HEK293 (cell line): Measurements from ENCODE around the gene SLC22A17.

Experiments
- GLIS1 ChIP-seq: fragments of 450-650 bp; formaldehyde crosslinking; IDR thresholded peaks from 2 replicates; pipeline ENCODE4 v1.5.1; 2016; ENCODE audit warnings: missing biosample characterization, missing genetic modification characterization
- HOXA7 ChIP-seq: sonication (generic); formaldehyde crosslinking; IDR thresholded peaks from 2 replicates; pipeline ENCODE4 v1.8.1; 2022; ENCODE audit warnings: missing genetic modification reagents, borderline replicate concordance
- OSR2 ChIP-seq: fragments of 450-650 bp; formaldehyde crosslinking; IDR thresholded peaks from 2 replicates; pipeline ENCODE4 v1.5.1; 2016; ENCODE audit warnings: missing biosample characterization, missing genetic modification characterization
- OVOL3 ChIP-seq: fragments of 450-650 bp; formaldehyde crosslinking; IDR thresholded peaks from 2 replicates; pipeline ENCODE4 v1.5.1; 2016; ENCODE audit warnings: missing biosample characterization, missing genetic modification characterization
- PBX3 ChIP-seq: sonication (generic); formaldehyde crosslinking; IDR thresholded peaks from 2 replicates; pipeline ENCODE4 v1.8.1; 2022; ENCODE audit warnings: mild to moderate bottlenecking, moderate library complexity, missing genetic modification reagents
- REST ChIP-seq: fragments of 450-650 bp; formaldehyde crosslinking; IDR thresholded peaks from 2 replicates; pipeline ENCODE4 v1.5.1; 2016; ENCODE audit warnings: missing biosample characterization, missing genetic modification characterization
- TSHZ1 ChIP-seq: fragments of 450-650 bp; formaldehyde crosslinking; IDR thresholded peaks from 2 replicates; pipeline ENCODE4 v1.5.1; 2016; ENCODE audit warnings: missing biosample characterization, missing genetic modification characterization, borderline replicate concordance
- ZBTB8A ChIP-seq: fragments of 450-650 bp; formaldehyde crosslinking; IDR thresholded peaks from 2 replicates; pipeline ENCODE4 v1.5.1; 2016; ENCODE audit warnings: missing biosample characterization, missing genetic modification characterization
- ZEB2 ChIP-seq: fragments of 450-650 bp; formaldehyde crosslinking; IDR thresholded peaks from 2 replicates; pipeline ENCODE4 v1.5.1; 2016; ENCODE audit warnings: missing biosample characterization, missing genetic modification characterization
- ZNF138 ChIP-seq: fragments of 450-650 bp; formaldehyde crosslinking; IDR thresholded peaks from 2 replicates; pipeline ENCODE4 v1.5.1; 2016; ENCODE audit warnings: missing biosample characterization, missing genetic modification characterization, borderline replicate concordance
- ZNF155 ChIP-seq: fragments of 450-650 bp; formaldehyde crosslinking; IDR thresholded peaks from 2 replicates; pipeline ENCODE4 v1.5.1; 2016; ENCODE audit warnings: missing biosample characterization, missing genetic modification characterization
- ZNF248 ChIP-seq: fragments of 450-650 bp; formaldehyde crosslinking; IDR thresholded peaks from 2 replicates; pipeline ENCODE4 v1.5.1; 2017; ENCODE audit warnings: missing biosample characterization, missing genetic modification characterization
- ZNF335 ChIP-seq: fragments of 450-650 bp; formaldehyde crosslinking; conservative IDR thresholded peaks from 2 replicates; pipeline ENCODE4 v1.5.1; 2016; ENCODE audit warnings: missing biosample characterization, missing genetic modification characterization
- ZNF341 ChIP-seq: fragments of 450-650 bp; formaldehyde crosslinking; IDR thresholded peaks from 2 replicates; pipeline ENCODE4; 2016; ENCODE audit warnings: low read depth, missing biosample characterization, missing genetic modification characterization
- ZNF362 ChIP-seq: fragments of 450-650 bp; formaldehyde crosslinking; IDR thresholded peaks from 2 replicates; pipeline ENCODE4 v1.5.1; 2016; ENCODE audit warnings: missing biosample characterization, missing genetic modification characterization
- ZNF391 ChIP-seq: fragments of 450-650 bp; formaldehyde crosslinking; IDR thresholded peaks from 2 replicates; pipeline ENCODE4 v1.5.1; 2016; ENCODE audit warnings: low read depth, missing biosample characterization, missing genetic modification characterization, borderline replicate concordance
- ZNF394 ChIP-seq: fragments of 450-650 bp; formaldehyde crosslinking; IDR thresholded peaks from 2 replicates; pipeline ENCODE4 v1.5.1; 2016; ENCODE audit warnings: missing biosample characterization, missing genetic modification characterization, mild to moderate bottlenecking, moderate library complexity, borderline replicate concordance
- ZNF416 ChIP-seq: fragments of 450-650 bp; formaldehyde crosslinking; IDR thresholded peaks from 2 replicates; pipeline ENCODE4 v1.5.1; 2016; ENCODE audit warnings: missing biosample characterization, missing genetic modification characterization
- ZNF473 ChIP-seq: fragments of 450-650 bp; formaldehyde crosslinking; IDR thresholded peaks from 2 replicates; pipeline ENCODE4 v1.5.1; 2017; ENCODE audit warnings: missing biosample characterization, missing genetic modification characterization
- ZNF514 ChIP-seq: fragments of 450-650 bp; formaldehyde crosslinking; IDR thresholded peaks from 2 replicates; pipeline ENCODE4 v1.5.1; 2016; ENCODE audit warnings: missing biosample characterization, missing genetic modification characterization
- ZNF518A ChIP-seq: fragments of 450-650 bp; formaldehyde crosslinking; conservative IDR thresholded peaks from 2 replicates; pipeline ENCODE4 v1.5.1; 2016; ENCODE audit warnings: low read depth, missing biosample characterization, missing genetic modification characterization
- ZNF544 ChIP-seq: fragments of 450-650 bp; formaldehyde crosslinking; IDR thresholded peaks from 2 replicates; pipeline ENCODE4 v1.5.0; 2017; ENCODE audit warnings: missing biosample characterization, missing genetic modification characterization
- ZNF76 ChIP-seq: fragments of 450-650 bp; formaldehyde crosslinking; IDR thresholded peaks from 2 replicates; pipeline ENCODE4; 2016; ENCODE audit warnings: low read depth, missing biosample characterization, missing genetic modification characterization, borderline replicate concordance
- ZNF768 ChIP-seq: fragments of 450-650 bp; formaldehyde crosslinking; IDR thresholded peaks from 2 replicates; pipeline ENCODE4 v1.5.1; 2018; ENCODE audit warnings: missing biosample characterization, mild to moderate bottlenecking, missing genetic modification characterization
- ZNF792 ChIP-seq: fragments of 450-650 bp; formaldehyde crosslinking; IDR thresholded peaks from 2 replicates; pipeline ENCODE4 v1.5.1; 2016; ENCODE audit warnings: missing biosample characterization, missing genetic modification characterization
- ZSCAN30 ChIP-seq: fragments of 450-650 bp; IDR thresholded peaks from 2 replicates; pipeline ENCODE4 v1.5.1; 2018; ENCODE audit warnings: missing biosample characterization, mild to moderate bottlenecking, missing genetic modification characterization, moderate library complexity

SLC22A17 gene

GRCh38 chr14:23301969-23302289 lies 50.8 kb downstream of the SLC22A17 start (continued):
- 0 out of 2 replicates have a peak, but pooled peaks have one; percentile 49 for TF ChIP-seq OVOL3
- peak; percentile 53; the same call in 1 of the 2 replicates for TF ChIP-seq ZEB2 (tag by site-specific recombination)
- TF ChIP-seq ZNF416 (tag by site-specific recombination), result no peak
- TF ChIP-seq ZNF76, result peak; percentile 74
- peak; percentile 20; the same call in 1 of the 2 replicates for TF ChIP-seq ZNF394 (tag by site-specific recombination)
- peak; percentile 81 for TF ChIP-seq GLIS1 (tag by site-specific recombination)
- no peak for TF ChIP-seq ZNF768 (tag by site-specific recombination)
- TF ChIP-seq ZNF514 (tag by site-specific recombination), result no peak
- TF ChIP-seq HOXA7 (CRISPR knock-in tag), result no peak
- no peak for TF ChIP-seq ZNF362 (tag by site-specific recombination)
- no peak for TF ChIP-seq ZNF155 (tag by site-specific recombination)
- TF ChIP-seq ZNF792 (tag by site-specific recombination), result no peak
- no peak; the same call in 1 of the 2 replicates for TF ChIP-seq PBX3 (CRISPR knock-in tag)
- no peak for TF ChIP-seq ZNF518A (tag by site-specific recombination)
- peak; percentile 99 for TF ChIP-seq ZBTB8A (tag by site-specific recombination)
- peak; percentile 44; the same call in 1 of the 2 replicates for TF ChIP-seq TSHZ1 (tag by site-specific recombination)
- 0 out of 2 replicates have a peak, but pooled peaks have one; percentile 46 for TF ChIP-seq ZNF391 (tag by site-specific recombination)
- no peak for TF ChIP-seq REST (tag by site-specific recombination)
- 0 out of 2 replicates have a peak, but pooled peaks have one; percentile 9 for TF ChIP-seq ZSCAN30
- no peak for TF ChIP-seq ZNF473 (tag by site-specific recombination)
- TF ChIP-seq OSR2, result peak; percentile 36; the same call in 1 of the 2 replicates
- 0 out of 2 replicates have a peak, but pooled peaks have one; percentile 44 for TF ChIP-seq ZNF335 (tag by site-specific recombination)
- TF ChIP-seq ZNF248 (tag by site-specific recombination), result no peak
- no peak for TF ChIP-seq ZNF544 (tag by site-specific recombination)
- TF ChIP-seq ZNF341 (tag by site-specific recombination), result peak; percentile 65
- no peak for TF ChIP-seq ZNF138
